Endothelial cell of umbilical vein (primary cell): Measurements from ENCODE around the gene TNRC6B. TPM values are rescaled to one million over a fixed set of nuclear protein-coding genes. Genes with fewer than 3 reads are reported as not detected.

Experiments
- BruUV-seq: library from RNA; stranded (reverse); fragments of 400-500 nt; replicated peaks from 2 replicates; lab custom pipeline; 2021; lab: Mats Ljungman, UMichigan
- CTCF ChIA-PET: fragments of 300-600, 350-600 bp; sonication (Branson Sonifier 250); formaldehyde crosslinking; loops from one replicate; lab custom pipeline; 2021; ENCODE audit warnings: antibody characterized with exemption, inconsistent platforms; lab: Charles Lee
- POLR2A ChIA-PET: fragments of 300-600, 350-600 bp; sonication (Branson Sonifier 250); formaldehyde crosslinking; loops from one replicate; lab custom pipeline; 2021; ENCODE audit warnings: antibody characterized with exemption, inconsistent platforms; lab: Charles Lee
- DNase-seq: peaks from one replicate; pipeline ENCODE4 v3.0.0-alpha.2; 2011; ENCODE audit warnings: low read depth, low spot score
- FAIRE-seq: peaks from 2 replicates; lab custom pipeline; 2011; peaks lifted over from hg19 to GRCh38; lab: Jason Lieb, UNC
- H2AFZ ChIP-seq: 2 replicates; pipeline ENCODE4 v1.6.0; 2012; ENCODE audit warnings: low read depth, low read length, control low read depth, inconsistent platforms
- H3K27ac ChIP-seq: 2 replicates; pipeline ENCODE4 v1.5.1; 2011; ENCODE audit warnings: low read depth, mild to moderate bottlenecking, control low read depth, low read length, moderate library complexity; ENCODE audit not compliant: insufficient read depth
- H3K27me3 ChIP-seq, 2 experiments: 2 replicates each; pipeline versions ENCODE4 v1.6.0 to v1.6.1; 2011; ENCODE audit warnings: low read length in 2 of 2, mixed read lengths in 1 of 2; ENCODE audit not compliant: control insufficient read depth in 2 of 2, insufficient read depth in 2 of 2
- H3K36me3 ChIP-seq, 2 experiments: 2 replicates in 1 of 2; 3 replicates in 1 of 2; pipeline ENCODE4 v1.5.1; 2011; ENCODE audit warnings: low read length in 2 of 2, mild to moderate bottlenecking in 1 of 2, moderate library complexity in 1 of 2; ENCODE audit not compliant: control insufficient read depth in 2 of 2, insufficient read depth in 2 of 2; ENCODE audit errors: extremely low read depth in 1 of 2
- H3K4me1 ChIP-seq: 3 replicates; pipeline ENCODE4 v1.5.1; 2011; ENCODE audit warnings: mild to moderate bottlenecking, low read length; ENCODE audit not compliant: control insufficient read depth, insufficient read depth; ENCODE audit errors: extremely low read depth
- H3K4me2 ChIP-seq: 2 replicates; pipeline ENCODE4 v1.6.1; 2011; ENCODE audit warnings: low read length, control low read depth, mixed read lengths; ENCODE audit not compliant: insufficient read depth
- H3K4me3 ChIP-seq, 3 experiments: fragments of 200-600 bp in 1 of 3; sonication (generic), shearing (Covaris generic) in 1 of 3; replicated peaks in 1 of 3; 2 replicates each; pipeline ENCODE4 v1.5.1; 2011 to 2016; ENCODE audit warnings: control low read depth in 3 of 3, low read length in 3 of 3, mild to moderate bottlenecking in 2 of 3, inconsistent platforms in 1 of 3, low read depth in 1 of 3, moderate library complexity in 1 of 3; ENCODE audit not compliant: insufficient read depth in 1 of 3
- H3K79me2 ChIP-seq: 2 replicates; pipeline ENCODE4 v1.6.0; 2012; ENCODE audit warnings: low read length, inconsistent platforms; ENCODE audit not compliant: control insufficient read depth, insufficient read depth
- H3K9ac ChIP-seq: replicated peaks from 2 replicates; pipeline ENCODE3; 2011; ENCODE audit warnings: low read length, control low read depth; ENCODE audit not compliant: insufficient read depth; ENCODE audit errors: extremely low read depth
- H3K9me1 ChIP-seq: replicated peaks from 3 replicates; pipeline ENCODE4 v1.6.0; 2011; ENCODE audit warnings: mild to moderate bottlenecking, low read length; ENCODE audit not compliant: control insufficient read depth, insufficient read depth; ENCODE audit errors: extremely low read depth
- H3K9me3 ChIP-seq: replicated peaks from 2 replicates; pipeline ENCODE4 v1.5.1; 2012; ENCODE audit warnings: low read length, inconsistent platforms; ENCODE audit not compliant: control insufficient read depth, insufficient read depth
- H4K20me1 ChIP-seq: replicated peaks from 2 replicates; pipeline ENCODE3; 2011; ENCODE audit warnings: mild to moderate bottlenecking, low read length; ENCODE audit not compliant: control insufficient read depth, insufficient read depth; ENCODE audit errors: extremely low read depth
- EZH2 ChIP-seq: IDR thresholded peaks from 2 replicates; pipeline ENCODE4 v1.6.1; 2012; ENCODE audit warnings: borderline replicate concordance, low read depth, mild to moderate bottlenecking, moderate library complexity, low read length, inconsistent platforms; ENCODE audit not compliant: severe bottlenecking
- FOS ChIP-seq: IDR thresholded peaks from 2 replicates; pipeline ENCODE4 v1.6.1; 2011; ENCODE audit warnings: mild to moderate bottlenecking, low read length, moderate library complexity, borderline replicate concordance; ENCODE audit not compliant: insufficient read depth
- GATA2 ChIP-seq: IDR thresholded peaks from 2 replicates; pipeline ENCODE4 v1.7.0; 2011; ENCODE audit warnings: low read depth, mild to moderate bottlenecking, moderate library complexity, mixed read lengths, low read length; ENCODE audit not compliant: insufficient read length, insufficient read depth
- JUN ChIP-seq: IDR thresholded peaks from 2 replicates; pipeline ENCODE4 v1.6.1; 2011; ENCODE audit warnings: borderline replicate concordance, low read depth; ENCODE audit not compliant: insufficient read length, insufficient read depth
- MYC ChIP-seq: IDR thresholded peaks from one replicate; pipeline ENCODE4 v1.6.1; 2011; ENCODE audit warnings: mild to moderate bottlenecking, low read depth, low read length
- POLR2A ChIP-seq: IDR thresholded peaks from 2 replicates; pipeline ENCODE4 v1.6.1; 2012; ENCODE audit warnings: low read depth, mild to moderate bottlenecking, control low read depth, low read length
- POLR2AphosphoS5 ChIP-seq: IDR thresholded peaks from 2 replicates; pipeline ENCODE4 v1.6.1; 2012; ENCODE audit warnings: low read depth, mild to moderate bottlenecking, control low read depth, low read length, moderate library complexity; ENCODE audit not compliant: insufficient read depth
- dilution Hi-C: fragments of 300-500 bp; cut with MboI; formaldehyde crosslinking; loops from one replicate; pipeline ENCODE4 v1.15.0; 2019; ENCODE audit warnings: low sequenced_read_pairs; ENCODE audit not compliant: extremely low pct_ligation_motif_present
- intact Hi-C: fragments of 100-400 bp; cut with micrococcal nuclease; formaldehyde crosslinking; loops from one replicate; pipeline ENCODE4 v1.10.0; 2022
- polyA plus RNA-seq, 4 experiments: library from polyadenylated mRNA; depleted of rRNA in 3 of 4; stranded (reverse) in 3 of 4; unstranded in 1 of 4; fragments of >200 nt; gene quantifications; 2 replicates each; pipeline versions ENCODE4 v1.2.1 to v1.2.3, GENCODE V29; 2011 to 2012; ENCODE audit warnings: missing spikeins in 1 of 4
- total RNA-seq: library from RNA; stranded (reverse); gene quantifications from 2 replicates; pipeline ENCODE4 v1.2.3, GENCODE V29; 2021
- TF ChIP-seq, protein P1 (sequence below): IDR thresholded peaks from 2 replicates; pipeline ENCODE4 v1.6.1; 2011; ENCODE audit not compliant: insufficient read depth, insufficient read length
- TF ChIP-seq, protein P2 (sequence below), 2 donors: IDR thresholded peaks; 1 replicate in 1 of 2; 2 replicates in 1 of 2; pipeline ENCODE4 v1.5.1; 2011; ENCODE audit warnings: low read length in 2 of 2, mild to moderate bottlenecking in 2 of 2, moderate library complexity in 2 of 2, control low read depth in 1 of 2, inconsistent platforms in 1 of 2, low read depth in 1 of 2; ENCODE audit not compliant: insufficient read depth in 1 of 2; ENCODE audit errors: extremely low read depth in 1 of 2

Gene TNRC6B
- total and polyA plus RNA-seq, 2 donors (not counting 3 experiments of a cell fraction or from before 2014, with no cell fraction given) = 10.6 to 37.2 TPM

DNA sequence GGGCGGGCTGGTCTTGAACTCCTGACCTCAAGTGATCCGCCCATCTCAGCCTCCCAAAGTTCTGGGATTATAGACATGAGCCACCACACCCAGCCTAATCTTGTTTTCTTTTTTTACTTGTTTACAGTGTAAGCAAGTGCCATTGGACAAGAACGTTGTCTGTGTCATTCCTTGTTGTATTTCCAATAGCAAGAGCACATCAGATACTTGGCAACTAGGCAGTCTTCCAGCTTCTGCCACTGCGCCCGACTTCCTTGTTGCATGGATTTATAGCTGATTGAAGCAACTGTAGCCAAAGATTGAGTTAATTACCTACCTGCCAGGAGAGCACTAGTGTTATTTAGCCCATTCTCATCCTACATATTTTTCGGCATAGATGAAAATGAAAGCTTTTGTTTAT, 189.6 kb downstream of the TNRC6B start:
- dilution Hi-C loops = no loop called here
- peaks cover 15 to 22% of the 10 kb centered on the region in 2 experiments for H3K36me3 ChIP-seq
- TF ChIP-seq POLR2AphosphoS5 = no peak
- no peak for TF ChIP-seq MYC
- TF ChIP-seq, protein P1, sequence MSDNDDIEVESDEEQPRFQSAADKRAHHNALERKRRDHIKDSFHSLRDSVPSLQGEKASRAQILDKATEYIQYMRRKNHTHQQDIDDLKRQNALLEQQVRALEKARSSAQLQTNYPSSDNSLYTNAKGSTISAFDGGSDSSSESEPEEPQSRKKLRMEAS = no peak
- TF ChIP-seq GATA2 = no peak
- TF ChIP-seq, protein P2, sequence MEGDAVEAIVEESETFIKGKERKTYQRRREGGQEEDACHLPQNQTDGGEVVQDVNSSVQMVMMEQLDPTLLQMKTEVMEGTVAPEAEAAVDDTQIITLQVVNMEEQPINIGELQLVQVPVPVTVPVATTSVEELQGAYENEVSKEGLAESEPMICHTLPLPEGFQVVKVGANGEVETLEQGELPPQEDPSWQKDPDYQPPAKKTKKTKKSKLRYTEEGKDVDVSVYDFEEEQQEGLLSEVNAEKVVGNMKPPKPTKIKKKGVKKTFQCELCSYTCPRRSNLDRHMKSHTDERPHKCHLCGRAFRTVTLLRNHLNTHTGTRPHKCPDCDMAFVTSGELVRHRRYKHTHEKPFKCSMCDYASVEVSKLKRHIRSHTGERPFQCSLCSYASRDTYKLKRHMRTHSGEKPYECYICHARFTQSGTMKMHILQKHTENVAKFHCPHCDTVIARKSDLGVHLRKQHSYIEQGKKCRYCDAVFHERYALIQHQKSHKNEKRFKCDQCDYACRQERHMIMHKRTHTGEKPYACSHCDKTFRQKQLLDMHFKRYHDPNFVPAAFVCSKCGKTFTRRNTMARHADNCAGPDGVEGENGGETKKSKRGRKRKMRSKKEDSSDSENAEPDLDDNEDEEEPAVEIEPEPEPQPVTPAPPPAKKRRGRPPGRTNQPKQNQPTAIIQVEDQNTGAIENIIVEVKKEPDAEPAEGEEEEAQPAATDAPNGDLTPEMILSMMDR (IDR thresholded peaks at IDR 0.05; ENCODE audit: extremely low read depth in 1 of 2, insufficient read depth in 1 of 2, low read depth in 1 of 2, low read length in 2 of 2) = no peak
- no peak for TF ChIP-seq FOS
- TF ChIP-seq JUN = no peak
- no peak for TF ChIP-seq EZH2
- TF ChIP-seq POLR2A = no peak

More for the DNA sequence above, 189.6 kb downstream of the TNRC6B start:
- no peak overlapping the region for H3K27ac ChIP-seq
- H3K4me3 ChIP-seq = no peak overlapping the region
- no peaks in the 10 kb centered on the region for H3K27me3 ChIP-seq
- CTCF ChIA-PET = interaction anchor here (1.5 kb wide), 1 partner anchor 9 kb away, joined by 4 read pairs; no protein-coding TSS in a partner anchor
- no peak for DNase-seq
- H3K9me3 ChIP-seq = no peaks in the 10 kb centered on the region
- no peak for FAIRE-seq
- no peaks in the 10 kb centered on the region for H3K9me1 ChIP-seq
- no peaks in the 10 kb centered on the region for H4K20me1 ChIP-seq
- no peak overlapping the region for H3K9ac ChIP-seq
- peaks cover 17% of the 10 kb centered on the region for H3K4me1 ChIP-seq
- no peak overlapping the region for H3K4me2 ChIP-seq
- no TSS peak for BruUV-seq
- POLR2A ChIA-PET = no interaction called here
- no peak overlapping the region for H2AFZ ChIP-seq
- intact Hi-C loops = no loop called here
- peaks cover 11% of the 10 kb centered on the region for H3K79me2 ChIP-seq
